ENCODE results near the gene FBXO48.

FBXO48 gene

DNA sequence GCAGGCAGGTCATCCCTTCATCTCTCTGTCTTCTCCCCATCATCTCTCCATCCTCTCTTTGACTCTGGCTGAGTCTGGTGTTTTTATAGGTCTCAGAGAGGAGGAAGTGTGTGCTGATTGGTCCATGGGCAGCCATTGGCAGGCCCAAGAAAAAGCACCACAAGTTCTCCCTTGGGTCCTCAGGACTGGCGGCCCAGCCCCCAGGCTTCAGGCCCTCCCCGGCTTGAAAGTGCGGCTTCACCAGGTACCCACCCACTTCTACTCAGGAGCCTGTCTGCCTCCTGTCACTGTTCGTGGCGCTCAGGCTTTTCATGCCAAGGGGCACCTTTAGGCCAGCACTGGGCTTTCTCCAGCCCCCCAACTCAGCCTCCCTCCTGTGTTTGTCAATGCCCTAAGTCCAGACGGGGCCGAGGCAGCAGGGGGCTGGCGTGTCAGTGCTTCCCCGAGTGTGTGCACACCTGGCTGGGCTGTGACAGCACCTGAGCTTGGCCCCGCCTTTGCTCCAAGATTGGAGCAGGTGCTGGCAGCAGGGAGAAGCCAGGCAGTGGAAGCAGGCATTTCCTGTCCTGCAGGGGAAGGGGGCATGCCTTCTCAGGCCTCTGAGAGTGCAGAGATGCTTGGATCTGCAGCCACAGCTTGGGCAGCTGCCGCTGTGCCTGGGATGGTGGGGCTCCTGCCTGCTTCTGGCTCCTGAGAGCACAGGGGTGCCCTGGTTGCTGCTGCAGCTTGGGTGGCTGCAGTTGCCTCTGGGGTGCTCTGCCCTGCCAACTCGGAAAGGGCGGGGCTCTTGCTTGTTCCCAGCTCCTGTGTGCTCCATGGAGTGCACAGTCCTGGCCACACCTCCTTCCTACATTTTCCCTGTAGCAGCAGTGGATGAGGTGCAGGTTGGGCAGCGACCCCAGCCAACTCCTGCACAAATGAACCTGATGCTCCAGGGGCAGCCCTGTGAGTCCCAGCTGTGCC lies 34.1 kb downstream of the FBXO48 start:
- DNase-seq = no peak

DNA sequence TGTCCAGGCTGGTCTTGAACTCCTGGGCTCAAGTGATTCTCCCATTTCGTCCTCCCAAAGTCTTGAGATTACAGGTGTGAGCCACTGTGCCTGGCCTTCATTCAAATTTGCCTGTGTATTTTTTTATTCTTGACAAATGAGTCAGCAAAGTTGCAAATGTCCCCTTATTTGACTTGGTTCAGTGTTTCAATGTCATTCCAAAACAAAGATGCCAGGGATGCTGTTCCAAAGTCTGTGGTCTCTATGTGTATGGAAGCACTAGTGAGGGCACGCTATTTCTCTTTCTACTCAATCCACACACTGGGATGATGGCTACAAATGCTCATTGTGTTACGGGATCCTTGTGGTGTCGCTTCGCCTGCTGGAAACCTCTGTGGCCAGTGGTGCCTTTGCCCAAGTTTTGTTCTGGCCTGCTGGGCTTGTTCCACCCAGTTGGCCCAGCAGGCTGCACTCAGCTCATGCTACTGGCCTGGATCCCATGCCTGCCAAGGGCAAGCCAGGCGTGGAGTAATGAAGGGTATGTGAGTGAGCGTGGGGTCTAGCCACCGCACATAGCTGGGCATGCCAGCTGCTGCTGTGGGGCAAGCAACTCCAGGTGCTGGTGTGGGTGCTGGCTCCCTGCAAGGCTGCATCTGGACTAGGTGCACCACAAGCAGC lies 35.6 kb downstream of the FBXO48 start:
- DNase-seq = no peak

DNA sequence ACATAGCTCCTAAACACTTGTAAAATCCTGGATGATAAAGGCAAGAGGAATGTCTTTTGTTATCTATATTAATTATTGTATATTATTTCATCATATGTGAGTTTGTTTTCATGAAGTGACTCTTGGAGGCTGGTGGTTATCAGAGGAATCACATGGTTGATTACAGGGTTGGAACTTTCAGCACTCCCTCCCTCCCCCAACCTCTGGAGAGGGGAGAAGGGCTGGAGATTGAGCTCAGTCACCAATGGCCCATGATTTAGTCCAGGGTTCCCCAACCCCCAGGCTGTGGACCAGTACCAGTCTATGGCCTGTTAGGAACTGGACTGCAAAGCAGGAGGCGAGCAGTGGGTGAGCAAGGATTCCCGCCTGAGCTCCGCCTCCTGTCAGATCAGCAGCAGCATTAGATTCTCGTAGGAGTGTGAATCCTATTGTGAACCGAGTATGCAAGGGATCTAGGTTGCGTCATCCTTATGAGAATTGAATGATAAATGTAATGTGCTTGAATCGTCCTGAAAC lies 37.7 kb downstream of the FBXO48 start:
- DNase-seq = no peak

DNA sequence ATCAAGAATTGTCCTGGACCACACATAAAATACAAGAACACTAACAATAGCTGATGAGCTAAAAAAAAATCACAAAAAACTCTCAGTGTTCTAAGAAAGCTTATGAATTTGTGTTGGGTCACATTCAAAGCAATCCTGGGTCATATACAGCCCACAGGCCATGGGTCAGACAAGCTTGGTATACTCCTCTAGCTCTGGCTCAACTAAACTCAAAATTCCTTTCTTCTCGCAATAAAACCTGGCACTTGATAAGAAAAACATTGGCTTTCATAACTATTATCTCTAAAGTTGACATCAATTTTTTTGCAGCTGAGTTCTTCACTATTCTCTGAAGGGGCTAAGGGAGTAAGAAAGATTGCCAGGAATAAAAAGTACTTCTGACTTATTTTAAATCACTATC lies 38.3 kb downstream of the FBXO48 start:
- no peak for DNase-seq

DNA sequence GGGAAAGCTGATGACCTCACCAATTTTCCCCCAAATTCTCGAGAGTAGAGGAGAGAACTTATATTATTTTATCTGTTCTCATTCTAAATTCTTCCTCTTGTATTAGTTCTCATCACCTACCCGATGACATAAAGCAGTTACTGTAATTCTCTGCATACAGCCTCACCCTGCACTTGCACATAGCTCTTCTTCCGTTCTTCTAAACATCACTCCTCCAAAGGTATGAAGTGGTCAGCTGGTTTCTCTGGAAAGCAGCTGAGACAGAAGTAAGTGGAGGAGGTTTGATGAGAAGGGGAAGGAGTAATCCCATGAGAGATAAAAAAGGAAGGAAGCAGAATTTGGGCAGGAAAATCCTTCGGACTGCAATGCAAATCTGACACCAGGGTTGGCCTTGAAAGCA lies 39.0 kb downstream of the FBXO48 start:
- no peak for DNase-seq

DNA sequence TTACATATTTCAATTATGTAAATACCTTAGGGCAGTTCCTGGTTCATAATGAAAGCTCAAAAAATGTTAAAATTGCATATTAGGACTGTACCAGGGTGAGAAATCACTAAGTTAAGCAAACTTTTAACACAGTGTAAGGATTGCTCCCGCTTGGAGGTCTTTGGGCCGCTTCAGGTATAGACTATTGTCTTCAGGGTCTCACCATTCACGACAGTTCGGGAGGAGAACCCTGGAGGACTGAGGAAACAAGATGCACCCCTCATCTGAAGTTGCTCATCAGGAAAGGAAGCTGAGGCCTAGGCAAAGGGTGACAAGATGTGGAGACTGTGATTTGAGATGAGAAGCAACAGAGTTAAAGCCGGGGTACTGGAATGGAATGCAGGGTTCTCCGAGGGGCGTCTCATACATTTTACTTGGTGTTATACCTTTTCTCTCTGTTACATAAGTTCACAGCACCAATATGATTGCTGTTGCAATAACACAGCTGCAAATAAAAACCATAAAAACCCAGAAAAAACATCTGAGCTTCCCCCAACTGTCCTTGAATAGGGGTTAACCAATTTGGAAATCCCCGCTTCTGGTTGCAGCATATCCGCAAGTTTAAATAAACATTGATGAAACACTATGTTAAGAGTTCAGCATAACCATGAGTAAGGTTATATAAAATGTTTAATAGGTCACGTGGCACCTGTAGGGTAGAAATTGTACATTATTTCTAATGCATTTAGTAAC lies 40.1 kb downstream of the FBXO48 start:
- DNase-seq = peak; percentile 44

DNA sequence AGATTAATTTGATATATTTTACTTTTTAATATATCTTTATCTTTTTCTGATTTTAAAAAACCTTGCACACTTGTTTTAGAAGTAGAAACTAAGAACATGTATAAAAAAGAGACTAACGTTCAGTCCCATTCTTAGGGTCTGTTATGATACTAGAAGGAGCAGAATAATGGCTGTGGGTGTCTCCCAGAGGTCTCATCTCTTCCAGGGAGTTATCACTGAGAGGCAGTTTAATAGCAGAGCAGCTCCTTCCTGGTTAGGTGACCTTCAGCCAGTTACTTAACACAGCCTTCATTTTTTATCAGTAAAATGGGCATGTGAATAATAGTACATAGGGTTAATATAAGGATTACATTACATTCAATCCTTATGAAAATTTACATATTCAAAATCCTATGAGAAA lies 40.6 kb downstream of the FBXO48 start:
- DNase-seq = no peak

DNA sequence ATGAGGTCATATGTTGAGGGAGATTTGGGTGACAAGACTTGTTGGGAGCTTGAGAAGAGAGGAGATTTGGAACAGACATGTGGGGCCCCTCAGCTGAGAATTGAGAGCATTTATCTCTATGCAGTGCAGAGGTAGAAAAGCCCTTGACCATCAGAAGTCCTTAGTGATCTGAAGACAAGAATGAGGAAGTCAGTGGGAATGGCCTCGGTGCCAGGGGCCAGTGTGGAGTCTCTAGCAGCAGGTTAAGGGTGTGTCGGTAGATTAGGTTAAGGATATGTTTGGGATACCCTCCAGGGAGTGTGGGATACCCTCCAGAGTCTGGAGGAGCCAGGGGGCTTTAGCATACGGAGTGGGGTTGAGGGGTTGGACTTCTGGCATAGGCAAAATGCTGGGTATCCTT lies 41.6 kb downstream of the FBXO48 start:
- no peak for DNase-seq

DNA sequence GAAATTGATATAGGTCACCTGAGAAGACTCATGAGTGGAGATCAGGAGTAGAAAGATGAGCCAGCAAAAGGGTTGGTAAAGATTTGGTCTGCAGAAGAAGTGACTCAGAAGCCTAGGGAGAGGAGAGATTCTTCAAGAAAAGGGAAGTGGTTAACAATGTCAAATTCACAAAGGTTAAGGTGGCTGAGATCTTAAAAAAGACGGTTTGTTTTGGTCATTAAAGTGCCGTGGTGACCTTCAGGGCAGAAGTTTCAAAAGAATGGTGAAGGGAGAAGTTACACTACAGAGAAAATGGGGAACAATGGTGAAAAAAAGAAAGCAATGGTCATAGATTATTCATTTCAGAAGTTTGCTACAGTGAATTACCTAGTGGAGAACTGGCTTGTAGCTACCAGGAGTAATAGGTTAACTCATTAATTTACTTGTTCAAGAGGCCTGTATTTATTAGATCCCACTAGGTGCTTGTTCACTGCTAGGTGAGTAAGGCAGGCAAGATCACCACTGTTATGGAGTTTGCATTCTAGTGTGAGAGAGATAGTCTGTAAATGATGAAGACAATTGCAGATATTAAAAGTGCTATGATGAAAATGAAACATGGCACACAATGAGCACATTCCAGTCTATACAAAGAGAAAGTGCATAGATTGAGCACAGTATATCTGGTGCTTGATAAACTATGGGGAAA lies 43.0 kb downstream of the FBXO48 start:
- DNase-seq = peak; percentile 71

DNA sequence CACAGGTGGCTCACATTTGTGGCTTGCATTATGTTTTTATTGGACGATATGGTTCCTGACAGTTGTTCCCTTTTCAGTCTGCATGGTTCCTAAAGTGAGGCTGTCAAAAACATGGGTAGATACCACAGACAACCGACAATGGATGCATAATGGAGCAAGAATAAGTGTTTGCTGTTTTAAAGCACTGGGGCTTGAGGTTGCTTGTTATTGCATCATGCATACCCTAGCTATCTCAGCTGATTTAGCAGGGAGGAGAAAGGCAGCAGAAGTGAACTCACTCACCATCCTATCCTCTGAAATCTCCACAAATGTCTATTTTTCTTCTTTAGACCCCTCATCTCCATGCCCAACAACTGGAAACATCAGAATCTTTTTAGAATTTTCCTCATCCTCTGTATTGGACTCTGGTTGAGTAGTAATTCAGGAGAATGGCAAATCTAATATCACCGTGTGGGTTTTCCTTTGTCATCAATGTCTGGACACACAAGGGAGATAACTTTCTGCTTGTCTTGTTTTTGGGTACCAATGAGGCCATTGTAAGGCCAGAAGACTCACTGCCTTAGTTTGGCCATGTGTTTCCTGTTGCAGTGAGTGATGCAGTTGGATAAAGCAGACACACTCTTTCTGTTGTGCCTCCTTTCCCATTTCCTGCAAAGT lies 46.7 kb downstream of the FBXO48 start:
- DNase-seq = no peak

DNA sequence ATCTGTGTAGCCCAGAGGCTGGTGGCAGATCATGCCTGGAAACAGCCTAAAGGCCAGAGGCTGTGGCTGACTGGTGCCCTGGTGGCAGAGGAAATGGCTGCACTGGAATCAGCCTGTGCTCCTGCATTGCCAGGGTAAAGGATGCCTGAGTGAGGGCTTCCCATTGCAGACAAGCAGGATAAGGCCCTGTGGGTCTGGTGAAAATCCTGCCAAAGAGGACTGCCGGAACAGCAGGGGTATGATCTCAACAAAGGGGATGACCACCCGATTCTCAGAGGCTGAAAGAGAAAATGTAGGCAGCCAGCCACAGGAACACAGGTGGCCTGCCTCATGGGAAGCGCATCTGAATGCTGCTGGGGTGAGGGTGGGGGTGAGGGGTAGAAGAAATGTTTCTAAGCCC lies 48.2 kb downstream of the FBXO48 start:
- no peak for DNase-seq

DNA sequence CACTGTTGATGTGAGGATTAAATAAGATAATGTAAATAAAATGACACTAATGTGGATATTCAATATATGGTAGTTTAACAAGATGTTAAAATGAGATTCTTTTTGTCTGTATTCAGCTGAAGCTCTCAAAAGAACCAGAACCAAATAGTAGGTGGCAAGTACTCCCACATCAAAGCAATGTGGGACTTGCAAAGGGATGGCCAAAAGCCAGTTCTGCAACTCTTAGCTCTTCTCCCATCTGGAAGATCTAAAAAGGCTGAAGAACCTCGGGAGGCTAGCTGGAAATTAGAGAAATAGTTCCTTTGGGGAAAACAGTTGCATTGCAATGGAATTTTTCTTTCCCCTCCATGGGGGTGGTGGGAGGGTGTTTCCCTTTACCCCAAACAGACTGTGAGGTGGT lies 48.7 kb downstream of the FBXO48 start:
- no peak for DNase-seq

DNA sequence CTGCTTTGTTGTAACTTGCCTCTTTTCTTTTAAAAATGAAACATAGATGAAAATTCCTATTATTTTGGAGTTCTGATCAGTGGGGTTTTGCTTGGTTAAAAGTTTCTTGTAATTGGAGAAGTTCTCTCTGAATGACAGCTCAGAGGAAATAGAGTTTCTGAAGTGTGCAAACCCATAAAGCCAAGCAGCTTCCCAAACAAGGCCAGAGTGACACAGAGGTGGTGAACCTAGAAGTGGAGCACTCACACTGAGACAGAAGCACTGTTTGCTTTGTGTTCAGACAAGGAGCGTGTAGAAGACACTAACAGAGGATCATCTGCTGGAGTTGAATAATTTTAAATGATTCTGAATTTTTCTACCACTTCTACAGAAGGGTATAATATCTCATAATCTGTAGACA lies 49.2 kb downstream of the FBXO48 start:
- DNase-seq = no peak

DNA sequence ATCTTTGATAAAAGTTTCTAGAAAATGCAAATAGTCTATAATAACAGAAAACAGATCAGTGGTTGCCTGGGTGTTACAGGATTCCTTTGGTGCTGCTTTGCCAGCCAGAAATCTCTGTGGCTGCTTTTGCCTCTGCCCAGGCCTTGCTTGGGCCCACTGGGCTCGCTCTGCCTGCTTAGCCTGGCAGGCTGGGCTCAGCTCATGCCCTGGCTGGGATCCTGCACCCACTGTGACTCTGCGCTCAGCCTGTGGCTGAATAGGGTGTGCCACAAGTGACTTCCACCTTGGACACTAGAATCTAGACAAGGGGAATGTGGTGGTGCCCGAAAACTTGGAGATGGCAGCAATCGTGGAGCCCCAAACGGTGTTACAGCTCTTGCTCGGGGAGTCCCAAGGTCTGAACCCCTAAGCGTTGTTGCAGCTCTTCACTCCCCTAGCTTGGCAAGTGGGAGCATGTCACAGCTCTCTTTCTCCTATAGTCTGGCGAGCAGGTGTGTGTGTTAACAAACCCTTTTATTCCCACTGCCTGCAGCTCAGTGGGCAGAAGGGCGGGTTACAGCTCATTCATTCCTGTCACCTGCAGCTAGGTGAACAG lies 50.9 kb downstream of the FBXO48 start:
- no peak for DNase-seq

DNA sequence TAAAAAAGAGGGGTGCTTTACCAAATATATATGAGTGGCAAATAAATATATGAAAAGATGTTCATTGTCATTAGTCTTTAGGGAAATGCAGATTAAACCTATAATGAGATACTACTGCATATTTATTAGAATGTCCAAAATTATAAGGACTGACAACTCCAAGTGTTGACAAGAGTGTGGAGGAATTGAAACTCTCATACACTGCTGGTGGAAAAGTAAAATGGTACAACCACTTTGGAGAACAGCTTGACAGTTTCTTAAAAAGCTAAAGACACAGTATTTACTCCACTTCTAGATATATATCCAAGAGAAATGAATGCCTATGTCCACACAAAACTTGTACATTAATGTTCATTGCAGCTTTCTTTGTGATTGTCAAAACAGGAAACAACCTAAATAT lies 51.6 kb downstream of the FBXO48 start:
- DNase-seq = no peak

DNA sequence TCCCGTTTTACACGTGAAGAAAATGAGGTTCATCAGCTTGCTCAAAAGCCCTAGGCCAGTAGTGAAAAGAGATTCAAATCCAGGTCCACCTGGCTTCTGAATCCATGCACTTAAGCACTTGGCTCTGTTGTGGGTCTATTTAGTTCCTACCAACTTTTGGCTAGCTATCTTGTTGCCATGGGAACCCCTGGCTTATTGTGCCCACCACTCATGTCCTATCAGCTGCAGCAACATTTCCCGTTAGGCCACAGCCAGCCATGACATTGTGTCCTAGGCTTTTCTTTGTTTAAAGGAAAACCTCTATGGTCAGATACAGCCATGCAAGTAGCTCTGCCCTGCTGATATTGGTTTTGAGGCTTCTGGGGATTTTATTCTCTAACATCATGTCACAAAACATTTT lies 52.2 kb downstream of the FBXO48 start:
- DNase-seq = no peak

DNA sequence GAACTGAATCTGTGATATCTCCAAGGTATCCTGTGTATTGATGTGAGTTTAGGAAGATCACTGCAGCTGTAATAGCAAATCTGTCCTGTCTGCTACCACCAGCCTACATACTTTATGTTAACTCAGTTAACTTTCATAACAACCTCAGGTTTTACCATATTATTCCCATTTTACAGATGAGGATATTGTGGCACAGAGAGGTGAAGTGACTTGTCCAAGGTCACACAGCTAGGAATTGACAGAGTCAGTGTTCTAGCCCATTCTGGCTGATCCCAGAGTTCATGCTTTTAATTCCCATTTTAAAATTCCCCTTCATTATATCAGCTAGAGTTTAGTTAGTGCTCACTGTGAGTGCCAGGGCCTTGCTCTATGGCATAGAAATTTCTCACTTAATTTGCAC lies 52.6 kb downstream of the FBXO48 start:
- no peak for DNase-seq

DNA sequence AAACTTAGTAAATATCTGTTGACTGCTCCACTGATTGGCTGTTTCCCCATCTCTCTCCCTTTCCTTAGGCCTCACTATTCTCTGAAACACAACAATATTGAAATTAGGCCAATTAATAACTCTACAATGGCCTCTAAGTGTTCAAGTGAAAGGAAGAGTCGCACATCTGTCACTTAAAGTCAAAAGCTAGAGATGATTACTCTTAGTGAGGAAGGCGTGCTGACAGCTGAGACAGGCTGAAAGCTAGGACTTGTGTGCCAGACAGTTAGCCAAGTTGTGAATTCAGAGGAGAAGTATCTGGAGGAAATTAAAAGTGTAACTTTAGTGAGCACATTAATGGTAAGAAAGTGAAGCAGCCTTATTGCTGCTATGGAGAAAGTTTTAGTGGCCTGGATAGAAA lies 53.6 kb downstream of the FBXO48 start:
- no peak for DNase-seq

DNA sequence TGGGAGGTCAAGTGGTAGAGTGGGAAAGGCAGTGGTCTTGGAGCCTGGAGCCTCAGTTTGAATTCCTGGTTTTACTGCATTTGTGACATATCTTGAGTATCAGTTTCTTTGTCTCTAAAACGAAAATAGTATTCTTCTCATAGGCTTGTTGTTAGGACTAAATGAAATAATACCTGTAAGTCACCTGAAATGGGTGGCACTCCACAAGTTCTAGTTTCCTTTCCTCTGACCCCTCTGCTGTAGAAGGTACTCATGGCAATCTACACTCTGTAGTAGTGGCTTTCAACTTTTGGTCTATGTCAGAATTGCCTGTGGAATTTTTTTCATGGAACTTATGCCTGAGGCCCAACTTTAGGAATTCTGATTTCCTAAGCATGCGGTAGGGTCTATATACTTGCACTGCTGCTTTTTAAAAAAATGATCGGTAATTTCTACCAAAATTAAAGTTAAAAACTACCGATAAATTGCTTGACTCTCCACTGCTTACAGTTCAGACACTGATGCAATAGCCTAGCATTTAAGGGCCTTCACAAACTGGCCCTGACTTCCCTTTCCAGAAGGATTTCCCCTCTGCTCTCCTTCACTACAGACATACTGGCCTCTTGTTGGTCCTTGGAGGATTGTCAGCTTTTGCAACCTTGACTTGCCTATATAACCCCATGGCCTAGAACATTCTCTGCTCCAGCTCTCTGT lies 54.8 kb downstream of the FBXO48 start:
- DNase-seq = no peak

DNA sequence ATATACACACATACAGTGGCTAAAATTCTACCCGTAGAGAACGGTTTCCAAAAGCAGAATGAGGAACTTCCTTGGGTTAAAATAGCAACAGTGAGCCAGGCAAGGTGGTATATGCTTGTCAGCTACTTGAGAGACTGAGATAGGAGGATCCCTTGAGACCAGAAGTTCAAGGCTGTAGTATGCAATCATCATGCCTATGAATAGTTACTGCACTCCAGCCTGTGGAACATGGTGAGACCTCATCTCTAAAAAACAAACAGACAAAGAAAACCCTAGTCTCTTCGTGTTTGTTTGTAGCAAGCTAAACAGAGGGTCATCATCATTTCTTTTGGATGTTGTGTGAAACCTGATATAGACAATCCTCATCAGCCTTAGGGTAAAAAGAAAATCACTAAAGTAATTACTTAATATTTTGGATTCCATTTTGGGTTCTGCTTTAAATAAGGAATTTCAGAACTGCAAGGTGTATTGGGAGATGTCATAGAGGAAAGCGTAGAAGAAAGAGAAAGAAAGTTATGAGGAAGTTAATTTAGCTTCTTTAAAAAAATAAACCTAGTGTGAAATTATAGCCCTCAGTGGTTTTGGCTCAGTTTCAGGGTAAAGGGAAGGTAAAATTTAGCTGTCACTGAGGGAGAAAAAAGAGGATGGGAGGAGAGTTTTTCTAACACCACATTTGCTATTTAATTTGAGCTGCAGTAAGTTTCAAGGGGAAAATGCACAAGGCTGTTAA lies 55.5 kb downstream of the FBXO48 start:
- no peak for DNase-seq
